PC-9 (cell line): Measurements from ENCODE around the gene HBS1L. TPM values are rescaled to one million over a fixed set of nuclear protein-coding genes. Genes with fewer than 3 reads are reported as not detected.

Experiments
- BruUV-seq: library from RNA; stranded (reverse); fragments of 400-500 nt; replicated peaks from 2 replicates; lab custom pipeline; 2021; lab: Mats Ljungman, UMichigan
- CTCF ChIA-PET: fragments of 300-600 bp; sonication (Branson Sonifier 250); formaldehyde crosslinking; loops from one replicate; lab custom pipeline; 2022; ENCODE audit warnings: antibody characterized with exemption; lab: Charles Lee
- POLR2A ChIA-PET: fragments of 300-600 bp; sonication (Branson Sonifier 250); formaldehyde crosslinking; loops from one replicate; lab custom pipeline; 2022; ENCODE audit warnings: antibody characterized with exemption; ENCODE audit not compliant: unreplicated experiment; lab: Charles Lee
- DNase-seq, 2 experiments: peaks; one replicate each; pipeline versions ENCODE4 v3.0.0 to v3.0.0-alpha.2; 2015 to 2022; ENCODE audit warnings: mixed read lengths in 1 of 2
- H2AFZ ChIP-seq: fragments of 200-600 bp; sonication (generic); 2 replicates; pipeline ENCODE4 v1.8.1; 2017; ENCODE audit warnings: antibody characterized with exemption
- H3F3A ChIP-seq: fragments of 200-600 bp; sonication (generic); 2 replicates; pipeline ENCODE4 v1.8.1; 2017; ENCODE audit warnings: antibody characterized with exemption, mild to moderate bottlenecking, low read depth; ENCODE audit not compliant: insufficient read depth
- H3K27ac ChIP-seq: fragments of 200-600 bp; sonication (generic); 2 replicates; pipeline ENCODE4 v1.6.1; 2016; ENCODE audit warnings: mixed run types
- H3K27me3 ChIP-seq: fragments of 200-600 bp; sonication (generic); 2 replicates; pipeline ENCODE4 v1.6.1; 2016; ENCODE audit warnings: low read depth, mixed run types; ENCODE audit not compliant: insufficient read depth
- H3K36me3 ChIP-seq: fragments of 200-600 bp; sonication (generic); 2 replicates; pipeline ENCODE4 v1.6.1; 2016; ENCODE audit warnings: low read depth, mixed run types
- H3K4me1 ChIP-seq: fragments of 200-600 bp; sonication (generic); replicated peaks from 2 replicates; pipeline ENCODE4 v1.6.1; 2016; ENCODE audit warnings: mixed run types; ENCODE audit not compliant: insufficient read depth
- H3K4me2 ChIP-seq: fragments of 200-600 bp; sonication (generic); 2 replicates; pipeline ENCODE4 v1.6.1; 2017; ENCODE audit warnings: mixed run types
- H3K4me3 ChIP-seq: fragments of 200-600 bp; sonication (generic); 2 replicates; pipeline ENCODE4 v1.6.1; 2016; ENCODE audit warnings: mixed run types
- H3K79me2 ChIP-seq: fragments of 200-600 bp; sonication (generic); 2 replicates; pipeline ENCODE4 v1.6.1; 2017; ENCODE audit warnings: low read depth, mixed run types
- H3K9me2 ChIP-seq: fragments of 200-600 bp; sonication (generic); 2 replicates; pipeline ENCODE4 v1.8.1; 2017; ENCODE audit warnings: mild to moderate bottlenecking; ENCODE audit not compliant: insufficient read depth
- H3K9me3 ChIP-seq: fragments of 200-600 bp; sonication (generic); 2 replicates; pipeline ENCODE4 v1.8.1; 2016; ENCODE audit warnings: low read depth; ENCODE audit not compliant: insufficient read depth
- H4K20me1 ChIP-seq: fragments of 200-600 bp; sonication (generic); 2 replicates; pipeline ENCODE4 v1.8.1; 2017; ENCODE audit not compliant: insufficient read depth
- CTCF ChIP-seq: fragments of 200-600 bp; sonication (generic); conservative IDR thresholded peaks from 2 replicates; pipeline ENCODE4 v1.6.1; 2017; ENCODE audit warnings: mixed run types, antibody characterized with exemption, mild to moderate bottlenecking, moderate library complexity
- EZH2 ChIP-seq: fragments of 200-600 bp; sonication (generic); IDR thresholded peaks from 2 replicates; pipeline ENCODE4 v1.8.0; 2017; ENCODE audit warnings: antibody characterized with exemption, low read depth
- intact Hi-C: fragments of 100-400 bp; cut with micrococcal nuclease; formaldehyde crosslinking; loops from one replicate; pipeline ENCODE4 v1.10.0; 2022; ENCODE audit not compliant: unreplicated experiment
- total RNA-seq: library from RNA; stranded (reverse); gene quantifications from 2 replicates; pipeline ENCODE4 v1.2.3, GENCODE V29; 2021

The HBS1L gene
- total RNA-seq, 1 experiment from 2014 or later = 84.4 TPM

DNA sequence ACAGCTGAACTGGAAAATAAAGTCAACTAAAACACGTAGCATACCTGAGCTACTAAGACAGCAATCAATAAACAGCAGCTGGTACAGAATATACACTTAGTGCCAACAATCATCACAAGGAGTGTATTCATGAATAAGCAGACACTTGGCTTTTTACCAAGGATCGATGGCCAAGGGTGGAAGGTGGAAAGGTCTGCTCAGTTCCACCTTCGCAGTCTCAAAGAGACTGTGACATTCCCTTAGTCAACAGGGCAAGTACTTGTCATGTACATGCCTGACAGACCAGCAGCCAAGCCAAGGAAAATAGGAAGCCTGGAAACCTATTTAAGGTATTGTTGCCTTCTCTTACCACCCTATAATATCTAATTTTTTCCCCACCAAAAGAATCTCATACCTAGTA lies 21.4 kb downstream of the HBS1L start:
- Histone ChIP-seq H3K4me1 (no peaks in the 10 kb centered on the region), H3K4me3 (no peak overlapping the region), H3K9me3 (no peaks in the 10 kb centered on the region), H3K4me2 (no peak overlapping the region), H4K20me1 (peaks cover 21% of the 10 kb centered on the region), H3K79me2 (peaks cover 18% of the 10 kb centered on the region; the same call in 1 of the 2 replicates), H3F3A (peaks cover 8% of the 10 kb centered on the region; the same call in 1 of the 2 replicates), H3K9me2 (no peaks in the 10 kb centered on the region), H3K27ac (no peak overlapping the region), H2AFZ (no peak overlapping the region), H3K36me3 (peaks cover 55% of the 10 kb centered on the region), H3K27me3 (no peaks in the 10 kb centered on the region)
- TF ChIP-seq CTCF = no peak
- no peak for TF ChIP-seq EZH2
- intact Hi-C loops = no loop called here
- ChIA-PET POLR2A (interaction anchor here (0.6 kb wide), 1 partner anchor 97 kb away, joined by 3 read pairs; no protein-coding TSS in a partner anchor), CTCF (no interaction called here)
- DNase-seq = no peak
- BruUV-seq = no TSS peak

DNA sequence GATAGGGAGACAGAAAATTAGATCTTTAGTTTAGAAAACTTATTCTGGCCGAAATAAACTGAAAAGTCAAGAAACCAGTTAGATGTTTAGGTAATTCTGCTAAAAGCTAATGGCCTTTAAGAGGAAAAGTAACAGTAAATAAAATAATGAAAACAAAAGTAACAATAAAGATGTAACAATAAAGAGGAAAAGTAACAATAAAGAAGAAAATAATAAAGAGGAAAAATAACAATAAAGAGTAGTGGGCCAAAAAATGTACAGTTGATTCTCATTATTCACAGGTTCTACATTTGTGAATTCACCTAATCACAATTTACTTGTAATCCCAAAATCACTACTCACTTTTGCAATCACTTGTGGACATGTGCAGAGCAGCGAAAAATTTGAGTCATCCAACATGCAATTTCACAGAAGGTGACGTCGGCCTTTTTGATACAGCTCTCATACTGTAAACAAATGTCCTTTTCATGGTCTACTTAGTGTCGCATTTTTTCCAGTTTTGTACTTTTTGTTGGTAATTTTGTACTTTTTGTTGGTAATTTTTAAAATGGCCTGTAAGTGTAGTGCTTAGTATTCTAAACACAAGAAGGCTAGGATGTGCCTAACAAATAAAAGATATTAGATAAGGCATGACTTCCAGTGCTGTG lies 24.0 kb downstream of the HBS1L start:
- no peak for DNase-seq
- no peak overlapping the region for H3K4me2 ChIP-seq
- BruUV-seq = no TSS peak
- H3K36me3 ChIP-seq = peaks cover 42% of the 10 kb centered on the region
- H3K9me3 ChIP-seq = no peaks in the 10 kb centered on the region
- H3K27ac ChIP-seq = no peak overlapping the region
- H2AFZ ChIP-seq = no peak overlapping the region
- intact Hi-C loops = no loop called here
- H3K4me1 ChIP-seq = no peaks in the 10 kb centered on the region
- peaks cover 27% of the 10 kb centered on the region for H4K20me1 ChIP-seq
- H3K4me3 ChIP-seq = no peak overlapping the region
- peaks cover 8% of the 10 kb centered on the region; the same call in 1 of the 2 replicates for H3F3A ChIP-seq
- ChIA-PET POLR2A (no interaction called here), CTCF (no interaction called here)
- TF ChIP-seq CTCF (no peak), EZH2 (no peak)
- peaks cover 18% of the 10 kb centered on the region; the same call in 1 of the 2 replicates for H3K79me2 ChIP-seq
- H3K27me3 ChIP-seq = no peaks in the 10 kb centered on the region
- no peaks in the 10 kb centered on the region for H3K9me2 ChIP-seq

GRCh38 chr6:135030056-135030473 lies 24.6 kb downstream of the HBS1L start:
- Histone ChIP-seq H3K4me3 (no peak overlapping the region), H4K20me1 (peaks cover 33% of the 10 kb centered on the region), H3K9me3 (no peaks in the 10 kb centered on the region), H3K9me2 (no peaks in the 10 kb centered on the region), H3F3A (peaks cover 8% of the 10 kb centered on the region; the same call in 1 of the 2 replicates), H3K4me2 (no peak overlapping the region), H3K36me3 (peaks cover 41% of the 10 kb centered on the region), H3K27ac (no peak overlapping the region), H3K79me2 (peaks cover 16% of the 10 kb centered on the region; the same call in 1 of the 2 replicates), H3K4me1 (no peaks in the 10 kb centered on the region), H3K27me3 (no peaks in the 10 kb centered on the region), H2AFZ (no peak overlapping the region)
- intact Hi-C loops = no loop called here
- no peak for DNase-seq
- ChIA-PET POLR2A (no interaction called here), CTCF (no interaction called here)
- no TSS peak for BruUV-seq
- TF ChIP-seq CTCF (no peak), EZH2 (no peak)
